Uterus (tissue), 2 donors: ENCODE data around the gene HORMAD2.

Source experiments
- POLR2A ChIP-seq, 2 donors: fragments of 450-650 bp; IDR thresholded peaks; one replicate each; pipeline ENCODE4 v1.6.1; 2016; ENCODE audit warnings: antibody characterized with exemption in 2 of 2, mild to moderate bottlenecking in 1 of 2, moderate library complexity in 1 of 2
- TF ChIP-seq, protein P1 (sequence below), 4 experiments: fragments of 200-600 bp in 2 of 4; fragments of 450-650 bp in 2 of 4; sonication (generic) in 2 of 4; IDR thresholded peaks; one replicate each; pipeline ENCODE4 v1.5.1; 2016 to 2019; ENCODE audit warnings: antibody characterized with exemption in 4 of 4, mild to moderate bottlenecking in 2 of 4, moderate library complexity in 1 of 4

DNA sequence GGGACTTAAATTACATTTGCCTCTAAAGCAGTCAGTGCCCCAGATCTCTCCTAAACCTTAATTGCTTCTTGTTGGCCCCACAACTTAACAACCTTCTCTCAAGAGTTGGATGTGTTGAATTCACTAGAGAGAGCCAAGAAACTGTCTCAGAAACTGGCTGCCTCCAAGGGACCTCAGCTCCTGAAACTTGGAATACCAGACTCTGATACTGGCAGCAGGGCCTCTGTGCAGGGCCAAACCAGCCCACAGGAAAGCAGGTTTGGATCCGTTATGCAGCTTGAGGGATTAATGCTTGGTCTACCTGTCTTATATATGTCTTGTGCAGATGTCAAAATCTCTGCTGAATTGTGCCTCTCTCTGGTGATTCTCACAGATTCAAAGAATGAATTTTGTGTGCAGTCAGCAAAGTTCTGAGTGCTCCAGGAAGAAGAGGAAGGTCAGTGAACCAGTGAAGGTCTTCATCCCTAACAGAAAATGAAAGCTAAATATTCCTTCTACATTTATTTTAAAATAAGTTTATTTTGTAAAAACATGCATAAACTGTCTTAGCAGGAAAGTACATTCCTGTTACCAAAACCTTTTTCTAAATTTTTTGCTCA lies 95.5 kb downstream of the HORMAD2 start:
- no peak for TF ChIP-seq POLR2A (IDR thresholded peaks at IDR 0.05)
- TF ChIP-seq, protein P1, sequence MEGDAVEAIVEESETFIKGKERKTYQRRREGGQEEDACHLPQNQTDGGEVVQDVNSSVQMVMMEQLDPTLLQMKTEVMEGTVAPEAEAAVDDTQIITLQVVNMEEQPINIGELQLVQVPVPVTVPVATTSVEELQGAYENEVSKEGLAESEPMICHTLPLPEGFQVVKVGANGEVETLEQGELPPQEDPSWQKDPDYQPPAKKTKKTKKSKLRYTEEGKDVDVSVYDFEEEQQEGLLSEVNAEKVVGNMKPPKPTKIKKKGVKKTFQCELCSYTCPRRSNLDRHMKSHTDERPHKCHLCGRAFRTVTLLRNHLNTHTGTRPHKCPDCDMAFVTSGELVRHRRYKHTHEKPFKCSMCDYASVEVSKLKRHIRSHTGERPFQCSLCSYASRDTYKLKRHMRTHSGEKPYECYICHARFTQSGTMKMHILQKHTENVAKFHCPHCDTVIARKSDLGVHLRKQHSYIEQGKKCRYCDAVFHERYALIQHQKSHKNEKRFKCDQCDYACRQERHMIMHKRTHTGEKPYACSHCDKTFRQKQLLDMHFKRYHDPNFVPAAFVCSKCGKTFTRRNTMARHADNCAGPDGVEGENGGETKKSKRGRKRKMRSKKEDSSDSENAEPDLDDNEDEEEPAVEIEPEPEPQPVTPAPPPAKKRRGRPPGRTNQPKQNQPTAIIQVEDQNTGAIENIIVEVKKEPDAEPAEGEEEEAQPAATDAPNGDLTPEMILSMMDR (IDR thresholded peaks at IDR 0.05) = no peak
